Trophoblast cell (in vitro differentiated cells and primary cell): ENCODE data around the gene GSG1L.

Source experiments
- DNase-seq, 2 donors: peaks; one replicate each; pipeline ENCODE4 v3.0.0-alpha.2; 2016
- H2AFZ ChIP-seq: 2 replicates; pipeline ENCODE4 v1.6.1; 2013; ENCODE audit warnings: low read length, moderate library complexity, mild to moderate bottlenecking; ENCODE audit not compliant: insufficient read depth, poor library complexity
- H2AK5ac ChIP-seq: 2 replicates; pipeline ENCODE4 v1.6.1; 2013; ENCODE audit warnings: mild to moderate bottlenecking, low read length
- H2BK120ac ChIP-seq: 2 replicates; pipeline ENCODE4 v1.6.1; 2013; ENCODE audit warnings: low read length, mild to moderate bottlenecking, moderate library complexity; ENCODE audit not compliant: insufficient read depth, poor library complexity
- H2BK12ac ChIP-seq: 2 replicates; pipeline ENCODE4 v1.6.1; 2013; ENCODE audit warnings: mild to moderate bottlenecking, low read length, moderate library complexity
- H2BK5ac ChIP-seq: 2 replicates; pipeline ENCODE4 v1.6.1; 2013; ENCODE audit warnings: low read length, low read depth, moderate library complexity, mild to moderate bottlenecking; ENCODE audit not compliant: poor library complexity
- H3K14ac ChIP-seq: 2 replicates; pipeline ENCODE4 v1.6.1; 2013; ENCODE audit warnings: mild to moderate bottlenecking, low read length
- H3K18ac ChIP-seq: 2 replicates; pipeline ENCODE4 v1.6.1; 2013; ENCODE audit warnings: mild to moderate bottlenecking, low read length
- H3K23ac ChIP-seq: 2 replicates; pipeline ENCODE4 v1.6.1; 2013; ENCODE audit warnings: low read length
- H3K27ac ChIP-seq: 2 replicates; pipeline ENCODE4 v1.5.1; 2013; ENCODE audit warnings: low read depth, mild to moderate bottlenecking, inconsistent platforms, low read length, moderate library complexity
- H3K27me3 ChIP-seq: 2 replicates; pipeline ENCODE4 v1.6.1; 2013; ENCODE audit warnings: inconsistent platforms, mild to moderate bottlenecking, low read length, moderate library complexity; ENCODE audit not compliant: insufficient read depth
- H3K36me3 ChIP-seq, 2 experiments: 1 replicate in 1 of 2; 2 replicates in 1 of 2; pipeline ENCODE4 v1.6.1; 2013; ENCODE audit warnings: low read length in 2 of 2, mild to moderate bottlenecking in 2 of 2, moderate library complexity in 1 of 2; ENCODE audit not compliant: insufficient read depth in 2 of 2, control insufficient read depth in 1 of 2
- H3K4ac ChIP-seq: 2 replicates; pipeline ENCODE4 v1.6.1; 2013; ENCODE audit warnings: low read depth, mild to moderate bottlenecking, low read length, moderate library complexity
- H3K4me1 ChIP-seq, 2 experiments: 1 replicate in 1 of 2; 2 replicates in 1 of 2; pipeline ENCODE4 v1.6.1; 2013; ENCODE audit warnings: low read length in 2 of 2, mild to moderate bottlenecking in 2 of 2, moderate library complexity in 1 of 2; ENCODE audit not compliant: insufficient read depth in 2 of 2, control insufficient read depth in 1 of 2
- H3K4me2 ChIP-seq: 2 replicates; pipeline ENCODE4 v1.6.1; 2013; ENCODE audit warnings: inconsistent platforms, mild to moderate bottlenecking, low read length, moderate library complexity
- H3K4me3 ChIP-seq: 2 replicates; pipeline ENCODE4 v1.5.1; 2013; ENCODE audit warnings: mild to moderate bottlenecking, low read depth, low read length, inconsistent platforms
- H3K79me1 ChIP-seq: one replicate; pipeline ENCODE4 v1.6.1; 2013; ENCODE audit warnings: low read length
- H3K79me2 ChIP-seq: 2 replicates; pipeline ENCODE4 v1.6.1; 2013; ENCODE audit warnings: low read length, mild to moderate bottlenecking; ENCODE audit not compliant: control insufficient read depth, insufficient read depth, poor library complexity
- H3K9ac ChIP-seq: 2 replicates; pipeline ENCODE4 v1.6.1; 2013; ENCODE audit warnings: mild to moderate bottlenecking, low read length
- H3K9me3 ChIP-seq: 2 replicates; pipeline ENCODE4 v1.6.1; 2013; ENCODE audit warnings: low read depth, mild to moderate bottlenecking, control low read depth, inconsistent platforms, low read length; ENCODE audit not compliant: insufficient read depth
- H4K12ac ChIP-seq: 2 replicates; pipeline ENCODE4 v1.6.1; 2013; ENCODE audit warnings: low read depth, mild to moderate bottlenecking, low read length, moderate library complexity
- H4K8ac ChIP-seq: 2 replicates; pipeline ENCODE4 v1.6.1; 2013; ENCODE audit warnings: low read depth, mild to moderate bottlenecking, low read length, moderate library complexity
- H4K91ac ChIP-seq: one replicate; pipeline ENCODE4 v1.6.1; 2013; ENCODE audit warnings: low read depth, mild to moderate bottlenecking, low read length, moderate library complexity
- WGBS: extraction: QIAGEN DNeasy Blood & Tissue Kit; methylation state at CpG from one replicate; pipeline ENCODE4 v1.1.7; 2013; ENCODE audit warnings: missing lambda C conversion rate; ENCODE audit not compliant: insufficient read length, insufficient coverage; ENCODE audit errors: extremely low coverage; 5-methylcytosine and 5-hydroxymethylcytosine counted together

The GSG1L gene

DNA sequence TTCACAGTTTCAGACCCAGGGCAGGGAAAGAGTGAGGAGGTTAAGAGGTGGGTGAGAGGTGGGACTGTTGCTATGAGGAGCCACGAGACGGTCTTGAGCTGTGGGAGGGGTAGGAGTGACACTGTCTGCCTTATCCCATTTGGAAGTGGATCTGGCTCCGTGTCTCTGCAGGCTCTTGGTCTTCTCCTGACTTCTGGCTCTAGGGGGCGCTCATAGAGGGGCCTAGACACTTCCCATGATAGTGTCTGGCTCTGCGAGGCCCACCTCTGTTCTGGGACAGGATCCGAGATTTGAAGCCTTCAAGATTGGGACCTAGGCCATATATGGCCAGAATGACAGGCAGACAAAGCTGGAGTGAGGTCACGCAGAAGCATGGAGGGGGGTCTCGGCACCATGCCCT, 204.5 kb downstream of the GSG1L start:
- no peaks in the 10 kb centered on the region for H3K27me3 ChIP-seq
- H3K27ac ChIP-seq, result no peak overlapping the region
- no peak overlapping the region for H3K23ac ChIP-seq
- no peak overlapping the region for H3K9ac ChIP-seq
- H3K4ac ChIP-seq, result no peak overlapping the region
- H2AK5ac ChIP-seq, result no peak overlapping the region
- H2BK12ac ChIP-seq, result no peak overlapping the region
- peaks cover 6% of the 10 kb centered on the region for H3K9me3 ChIP-seq
- H3K36me3 ChIP-seq, result no peaks in the 10 kb centered on the region
- no CpG with 5 or more reads among the region's 8 CpGs for WGBS
- H4K91ac ChIP-seq, result no peak overlapping the region
- H2BK120ac ChIP-seq, result no peak overlapping the region
- no peak for DNase-seq
- H3K4me3 ChIP-seq, result no peak overlapping the region
- H3K4me1 ChIP-seq, result no peaks in the 10 kb centered on the region
- H2BK5ac ChIP-seq, result no peak overlapping the region
- no peak overlapping the region for H4K12ac ChIP-seq
- no peak overlapping the region for H3K18ac ChIP-seq
- H3K79me2 ChIP-seq, result no peaks in the 10 kb centered on the region
- no peak overlapping the region for H3K4me2 ChIP-seq
- no peak overlapping the region for H3K14ac ChIP-seq
- no peak overlapping the region for H2AFZ ChIP-seq
- no peak overlapping the region for H4K8ac ChIP-seq
- H3K79me1 ChIP-seq, result no peaks in the 10 kb centered on the region

DNA sequence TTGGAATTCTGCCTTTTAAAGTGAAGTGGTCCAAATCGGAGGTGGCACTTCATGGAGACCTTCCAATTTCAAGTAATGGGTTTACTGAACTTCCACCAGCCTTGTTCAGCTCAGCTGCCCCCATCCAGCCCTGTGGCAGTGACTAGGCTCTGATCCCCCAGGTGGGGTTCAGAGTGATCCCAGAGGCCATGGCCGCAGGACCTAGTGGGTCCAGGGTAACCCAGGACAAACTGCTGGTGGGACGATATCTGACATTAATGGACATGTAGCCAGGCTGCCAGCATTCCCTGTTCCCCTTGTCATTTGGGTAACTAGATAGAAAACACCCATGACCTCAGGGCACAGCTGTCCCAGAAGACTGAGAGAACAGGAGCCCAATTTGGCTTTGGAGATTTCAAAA, 209.9 kb downstream of the GSG1L start:
- no peak overlapping the region for H2BK12ac ChIP-seq
- H4K91ac ChIP-seq, result no peak overlapping the region
- H3K27me3 ChIP-seq, result no peaks in the 10 kb centered on the region
- no peak overlapping the region for H3K4me3 ChIP-seq
- no peaks in the 10 kb centered on the region for H3K79me1 ChIP-seq
- no peak overlapping the region for H2BK120ac ChIP-seq
- H3K9ac ChIP-seq, result no peak overlapping the region
- peaks cover 3% of the 10 kb centered on the region for H3K9me3 ChIP-seq
- no peak for DNase-seq
- no CpG with 5 or more reads among the region's 3 CpGs for WGBS
- no peaks in the 10 kb centered on the region for H3K4me1 ChIP-seq
- H3K18ac ChIP-seq, result no peak overlapping the region
- H4K8ac ChIP-seq, result no peak overlapping the region
- H3K4me2 ChIP-seq, result no peak overlapping the region
- H4K12ac ChIP-seq, result no peak overlapping the region
- H3K4ac ChIP-seq, result no peak overlapping the region
- H3K79me2 ChIP-seq, result no peaks in the 10 kb centered on the region
- no peak overlapping the region for H2AFZ ChIP-seq
- H3K14ac ChIP-seq, result no peak overlapping the region
- H3K23ac ChIP-seq, result no peak overlapping the region
- H2BK5ac ChIP-seq, result no peak overlapping the region
- no peaks in the 10 kb centered on the region for H3K36me3 ChIP-seq
- H2AK5ac ChIP-seq, result no peak overlapping the region
- no peak overlapping the region for H3K27ac ChIP-seq

DNA sequence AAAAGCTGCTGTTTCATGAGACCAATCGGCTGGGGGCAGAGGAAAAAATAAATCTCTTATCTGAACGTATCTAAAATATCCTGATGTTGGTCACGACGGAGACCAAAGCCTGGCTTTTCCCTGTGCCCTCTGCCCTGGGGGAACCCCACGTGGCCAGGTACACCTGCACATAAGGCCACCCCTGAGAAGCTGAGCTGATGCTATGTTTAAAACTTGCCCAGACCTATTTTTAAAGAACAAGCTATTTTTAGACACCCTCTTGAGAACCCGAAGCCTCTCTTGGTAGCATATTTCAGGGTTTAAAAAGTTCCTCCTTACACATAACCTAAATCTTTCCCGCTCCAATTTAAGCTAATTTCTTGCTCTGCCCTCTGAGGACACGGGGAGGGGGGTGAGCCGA, 210.4 kb downstream of the GSG1L start:
- Histone ChIP-seq H3K18ac (no peak overlapping the region), H3K79me2 (no peaks in the 10 kb centered on the region), H2AK5ac (no peak overlapping the region), H2AFZ (no peak overlapping the region), H4K91ac (no peak overlapping the region), H3K9ac (no peak overlapping the region), H3K4ac (no peak overlapping the region), H3K36me3 (no peaks in the 10 kb centered on the region), H2BK12ac (no peak overlapping the region), H3K27me3 (no peaks in the 10 kb centered on the region), H4K8ac (no peak overlapping the region), H2BK120ac (no peak overlapping the region), H3K27ac (no peak overlapping the region), H3K79me1 (no peaks in the 10 kb centered on the region), H3K14ac (no peak overlapping the region), H3K23ac (no peak overlapping the region), H2BK5ac (no peak overlapping the region), H3K4me2 (no peak overlapping the region), H3K4me3 (no peak overlapping the region), H3K9me3 (peaks cover 3% of the 10 kb centered on the region), H4K12ac (no peak overlapping the region), H3K4me1 (no peaks in the 10 kb centered on the region)
- no CpG with 5 or more reads among the region's 9 CpGs for WGBS
- no peak for DNase-seq

DNA sequence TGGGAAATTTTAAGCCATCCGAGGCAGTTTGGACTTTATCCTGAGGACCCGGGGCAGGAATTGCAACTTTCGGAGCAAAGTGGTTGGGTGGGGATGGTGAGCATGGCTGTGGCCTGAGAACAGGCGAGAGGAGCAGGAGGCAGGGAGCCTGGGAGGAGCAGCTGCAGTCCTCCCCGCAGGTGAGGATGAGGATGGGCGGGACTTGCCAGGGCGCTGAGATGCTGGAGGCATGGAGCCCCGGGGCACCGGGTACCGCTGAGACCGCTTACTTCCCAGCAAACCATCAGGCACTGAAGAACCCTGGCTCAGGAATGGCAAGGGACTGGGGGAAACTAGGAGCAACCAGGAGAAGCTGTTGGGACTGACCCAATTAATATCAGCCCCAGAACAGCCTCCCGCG, 210.8 kb downstream of the GSG1L start:
- H3K14ac ChIP-seq, result no peak overlapping the region
- no peak overlapping the region for H3K4ac ChIP-seq
- H3K4me1 ChIP-seq, result no peaks in the 10 kb centered on the region
- no peaks in the 10 kb centered on the region for H3K79me2 ChIP-seq
- H3K4me3 ChIP-seq, result no peak overlapping the region
- no peak overlapping the region for H3K27ac ChIP-seq
- WGBS, result no CpG with 5 or more reads among the region's 13 CpGs
- H3K4me2 ChIP-seq, result no peak overlapping the region
- H4K12ac ChIP-seq, result no peak overlapping the region
- H2BK120ac ChIP-seq, result no peak overlapping the region
- no peak overlapping the region for H3K23ac ChIP-seq
- H3K9ac ChIP-seq, result no peak overlapping the region
- H3K79me1 ChIP-seq, result no peaks in the 10 kb centered on the region
- H3K27me3 ChIP-seq, result no peaks in the 10 kb centered on the region
- no peak overlapping the region for H2AFZ ChIP-seq
- no peak overlapping the region for H2BK5ac ChIP-seq
- no peaks in the 10 kb centered on the region for H3K36me3 ChIP-seq
- DNase-seq, result no peak
- peaks cover 3% of the 10 kb centered on the region for H3K9me3 ChIP-seq
- no peak overlapping the region for H3K18ac ChIP-seq
- H2BK12ac ChIP-seq, result no peak overlapping the region
- H4K91ac ChIP-seq, result no peak overlapping the region
- H4K8ac ChIP-seq, result no peak overlapping the region
- H2AK5ac ChIP-seq, result no peak overlapping the region
